Measurements from ENCODE around the gene KCNJ1. TPM values are rescaled to one million over a fixed set of nuclear protein-coding genes. Genes with fewer than 3 reads are reported as not detected.

The KCNJ1 gene
- polyA plus RNA-seq, 3 donors from 2014 or later: not detected

DNA sequence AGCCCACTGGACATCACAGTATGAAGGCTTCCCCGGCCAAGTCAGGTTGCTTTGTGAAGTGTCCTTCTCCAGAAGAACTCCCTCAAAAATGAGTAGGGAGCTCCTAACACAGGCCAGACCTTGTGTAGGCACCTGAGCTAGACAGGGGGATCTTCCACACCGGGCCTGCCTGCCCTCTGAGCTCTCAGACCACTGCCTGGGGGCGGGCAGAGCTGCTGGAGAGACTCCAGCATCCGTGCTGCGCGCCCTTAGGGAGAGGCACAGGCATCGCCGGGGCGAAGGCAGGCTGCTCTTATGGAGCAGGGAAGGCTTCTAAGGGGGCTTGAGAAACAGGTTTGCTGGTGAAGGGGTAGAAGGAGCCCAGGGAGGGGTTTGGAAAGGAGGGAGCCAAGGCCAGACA is 28.4 kb upstream of the KCNJ1 start:
- DNase-seq: no peak
- no peaks in the 10 kb centered on the region for H3K9me3 Mint-ChIP-seq
- H3K4me1 Mint-ChIP-seq: peaks cover 11 to 15% of the 10 kb centered on the region in 2 donors
- H3K27me3 Mint-ChIP-seq (ENCODE audit: low read depth in 3 of 3): peaks cover 12 to 16% (median 14%) of the 10 kb centered on the region in 3 donors
- no peaks in the 10 kb centered on the region for H3K36me3 Mint-ChIP-seq
- no peak overlapping the region for H3K4me3 Mint-ChIP-seq
- no peak overlapping the region for H3K27ac Mint-ChIP-seq

DNA sequence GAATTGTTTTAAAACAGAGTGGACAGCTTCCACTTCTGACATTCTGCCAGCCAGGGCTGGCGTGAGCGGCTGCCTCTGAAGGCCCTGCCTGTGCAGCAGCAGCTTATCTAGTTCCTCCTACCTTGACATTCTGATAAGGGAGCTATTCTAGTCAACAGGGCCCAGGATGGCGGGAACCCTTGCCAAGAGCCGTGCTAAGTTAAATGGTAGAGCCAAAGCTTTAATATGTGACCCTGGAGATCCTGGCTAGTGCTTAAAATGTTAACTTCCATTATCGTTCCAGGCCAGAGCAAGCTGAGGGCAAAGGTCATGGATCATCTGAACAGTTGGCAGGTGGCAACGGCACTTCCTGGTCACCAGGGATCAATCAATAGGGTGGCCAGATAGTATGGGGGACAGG is 27.6 kb upstream of the KCNJ1 start:
- DNase-seq: no peak
- Mint-ChIP-seq H3K27me3 (ENCODE audit: low read depth in 3 of 3) (peaks cover 14 to 16% (median 16%) of the 10 kb centered on the region in 3 donors), H3K9me3 (no peaks in the 10 kb centered on the region), H3K4me1 (peaks cover 11 to 16% of the 10 kb centered on the region in 2 donors), H3K27ac (no peak overlapping the region), H3K4me3 (no peak overlapping the region), H3K36me3 (no peaks in the 10 kb centered on the region)

DNA sequence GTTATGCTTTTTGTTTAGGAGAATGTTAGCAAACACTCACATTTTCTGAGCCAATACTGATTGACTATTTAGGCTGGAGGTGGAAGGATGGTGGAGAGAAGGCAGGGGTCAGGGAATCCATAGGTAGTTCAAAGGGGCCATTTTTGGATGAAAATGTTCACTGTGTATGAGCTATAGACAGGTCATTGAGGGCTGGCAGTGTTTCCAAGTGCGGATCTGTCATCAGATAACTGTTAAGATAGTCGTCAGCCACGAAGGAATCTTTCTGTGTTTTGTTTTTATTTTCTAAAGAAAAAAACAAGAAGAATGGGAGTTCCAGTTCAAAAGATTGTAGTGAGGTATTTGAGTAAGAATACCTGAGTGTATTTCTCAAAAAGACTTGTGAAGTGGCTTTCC is 27.2 kb upstream of the KCNJ1 start:
- Mint-ChIP-seq H3K4me3 (no peak overlapping the region), H3K9me3 (no peaks in the 10 kb centered on the region), H3K27ac (no peak overlapping the region), H3K27me3 (ENCODE audit: low read depth in 3 of 3) (peaks cover 14 to 20% (median 18%) of the 10 kb centered on the region in 3 donors), H3K4me1 (peaks cover 11 to 16% of the 10 kb centered on the region in 2 donors), H3K36me3 (no peaks in the 10 kb centered on the region)
- no peak for DNase-seq

DNA sequence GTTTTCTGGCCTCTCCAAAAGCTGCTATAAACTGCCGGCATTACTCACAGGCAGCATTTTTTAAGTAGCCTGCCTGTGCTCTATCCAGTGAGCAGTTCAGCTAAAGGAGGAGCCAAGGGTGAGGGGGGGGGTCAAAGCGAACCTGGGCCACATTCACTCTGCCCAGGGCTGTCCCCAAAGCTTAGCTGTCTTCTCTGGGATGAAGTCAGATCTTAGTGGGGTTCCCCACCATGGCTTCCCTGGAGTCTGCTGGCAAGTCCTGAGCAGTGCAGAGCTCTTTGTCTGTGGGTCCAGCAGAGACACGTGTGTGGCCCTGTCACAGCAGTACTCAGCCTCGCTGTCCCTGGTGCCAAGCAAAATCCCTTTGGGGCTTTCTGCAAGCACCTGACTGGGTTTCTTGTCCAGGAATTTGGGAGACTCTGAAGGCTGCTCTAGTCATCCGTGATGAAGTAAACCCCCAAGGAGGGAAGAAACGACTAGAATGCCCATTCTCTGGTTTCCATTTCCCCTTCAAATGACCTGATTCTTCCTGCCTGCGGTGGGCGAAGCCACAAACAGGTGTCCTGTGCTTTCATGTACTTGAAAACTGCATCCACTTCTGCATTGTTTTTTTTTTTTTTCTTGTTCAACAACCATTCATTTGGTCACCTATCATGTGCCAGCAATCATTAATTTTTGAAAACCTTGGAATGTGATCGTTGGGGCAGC is 26.6 kb upstream of the KCNJ1 start:
- H3K27ac Mint-ChIP-seq: no peak overlapping the region
- H3K4me1 Mint-ChIP-seq: peaks cover 11 to 16% of the 10 kb centered on the region in 2 donors
- DNase-seq: no peak
- no peaks in the 10 kb centered on the region for H3K36me3 Mint-ChIP-seq
- no peaks in the 10 kb centered on the region for H3K9me3 Mint-ChIP-seq
- no peak overlapping the region for H3K4me3 Mint-ChIP-seq
- H3K27me3 Mint-ChIP-seq (ENCODE audit: low read depth in 3 of 3): peaks cover 14 to 24% (median 15%) of the 10 kb centered on the region in 3 donors

DNA sequence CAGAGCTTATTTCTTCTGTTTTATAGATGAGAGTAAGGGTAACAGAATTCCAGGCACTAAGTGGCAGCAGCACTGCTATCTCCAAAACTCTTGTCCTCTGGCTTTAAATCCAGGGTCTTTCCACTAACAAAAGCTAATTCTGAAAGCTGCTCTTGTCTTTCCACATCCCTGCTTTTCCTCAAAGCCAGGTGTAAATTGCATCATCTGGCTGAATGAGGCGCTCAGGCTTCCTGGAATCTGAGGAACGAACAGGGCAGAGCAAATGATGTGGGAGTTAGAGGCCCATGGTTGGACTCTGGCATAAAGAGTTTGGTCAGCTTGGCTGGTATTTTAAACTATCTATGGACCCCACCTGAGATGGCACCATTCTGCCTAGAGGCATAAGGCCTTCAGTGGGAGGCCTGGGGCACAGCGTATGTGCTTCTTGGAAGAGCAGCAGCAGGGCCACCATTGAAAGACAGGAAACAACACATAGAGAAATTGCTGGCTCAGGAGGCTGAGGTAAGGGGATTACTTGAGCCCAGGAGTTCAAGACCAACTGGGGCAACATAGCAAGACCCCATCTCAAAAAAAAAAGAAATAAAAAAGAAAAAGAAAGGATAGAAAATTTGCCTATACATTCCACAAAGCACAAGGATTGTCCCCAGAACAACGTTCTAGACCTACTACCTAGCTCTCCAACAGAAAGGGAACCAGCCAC is 25.9 kb upstream of the KCNJ1 start:
- H3K9me3 Mint-ChIP-seq: no peaks in the 10 kb centered on the region
- no peak overlapping the region for H3K27ac Mint-ChIP-seq
- H3K4me1 Mint-ChIP-seq: peaks cover 11 to 20% of the 10 kb centered on the region in 2 donors

DNA sequence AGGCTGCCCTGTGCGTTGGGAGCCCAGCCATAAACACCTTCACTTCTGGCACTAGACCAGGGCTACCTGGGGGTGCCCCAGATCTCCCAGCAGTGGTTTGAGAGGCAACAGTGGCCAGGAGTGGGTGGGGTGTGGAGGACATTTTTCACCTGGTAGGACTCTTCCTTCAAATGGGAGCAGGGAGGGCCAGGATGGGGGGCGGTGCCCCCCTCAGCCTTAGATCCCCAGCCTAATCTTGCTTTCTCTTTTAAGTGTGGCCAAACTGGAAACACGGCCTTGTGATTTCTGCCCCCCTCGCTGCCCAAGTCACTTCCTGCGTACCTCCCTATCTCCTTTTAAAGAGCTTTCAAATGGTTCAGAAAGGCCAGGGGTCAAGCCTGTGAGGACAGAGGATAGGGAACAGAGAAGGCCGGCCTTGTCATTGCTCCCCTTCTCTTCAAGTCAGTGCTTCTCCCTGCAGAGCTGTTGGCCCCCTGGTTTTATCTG is 24.9 kb upstream of the KCNJ1 start:
- no peak overlapping the region for H3K27ac Mint-ChIP-seq
- peaks cover 18 to 31% (median 18%) of the 10 kb centered on the region in 3 donors for H3K27me3 Mint-ChIP-seq (ENCODE audit: low read depth in 3 of 3)
- H3K4me3 Mint-ChIP-seq: peak overlapping the region in 3 of 5 donors; percentile 11 to 70 (median 67)
- no peaks in the 10 kb centered on the region for H3K9me3 Mint-ChIP-seq
- DNase-seq: no peak
- H3K36me3 Mint-ChIP-seq: no peaks in the 10 kb centered on the region
- peaks cover 15 to 26% of the 10 kb centered on the region in 2 donors for H3K4me1 Mint-ChIP-seq

More for the DNA sequence above, 25.9 kb upstream of the KCNJ1 start:
- no peak for DNase-seq
- Mint-ChIP-seq H3K4me3 (no peak overlapping the region), H3K36me3 (no peaks in the 10 kb centered on the region), H3K27me3 (ENCODE audit: low read depth in 3 of 3) (peaks cover 12 to 31% (median 16%) of the 10 kb centered on the region in 3 donors)

DNA sequence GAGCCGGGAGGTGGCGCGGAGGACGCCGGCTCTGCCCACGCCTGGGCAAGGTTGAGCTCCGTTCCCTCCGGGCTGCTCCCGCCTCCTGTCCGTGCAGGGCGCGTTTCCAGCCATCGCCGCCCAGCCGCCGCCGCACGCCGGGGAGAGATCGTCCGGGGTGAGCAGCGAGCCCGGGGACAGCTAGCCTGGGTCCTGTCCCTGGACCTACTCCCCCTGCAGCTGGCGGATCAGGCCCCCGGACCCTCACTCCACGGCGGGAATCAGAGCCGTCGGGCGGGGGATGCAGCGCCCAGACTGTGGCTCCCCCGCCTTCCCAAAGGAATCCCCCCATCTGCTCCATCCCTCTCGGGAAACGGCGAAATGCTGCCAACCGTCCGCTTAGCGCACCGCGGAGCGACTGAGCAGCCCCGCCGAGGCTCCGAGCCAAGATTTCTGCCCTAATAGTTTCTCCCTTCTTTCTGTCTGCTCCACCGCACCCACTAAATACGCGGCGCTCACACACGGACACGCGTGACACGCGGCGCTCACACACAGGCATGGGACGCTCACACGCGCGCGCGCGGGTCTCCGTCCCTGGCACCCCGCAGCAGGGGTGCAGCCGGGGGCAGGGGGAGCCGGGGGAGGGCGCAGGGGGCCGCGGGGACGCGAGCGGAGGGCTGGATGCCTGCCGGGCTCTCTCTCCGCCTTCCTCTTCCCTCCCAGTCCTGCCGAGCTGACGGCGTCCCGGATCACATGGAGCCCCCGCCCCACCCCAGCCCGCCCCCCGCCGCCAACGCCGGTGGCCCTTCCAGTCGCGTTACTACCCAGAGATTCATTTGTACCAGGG is 23.7 kb upstream of the KCNJ1 start, which contains the start of gene KCNJ5:
TSS of gene KCNJ5 (plus strand) at position 814 of the 826 bp plus-strand sequence. CDS start 19,918 bp downstream, outside the sequence.
- Mint-ChIP-seq H3K27ac (peak within 1 kb of the TSS in 1 of 6 donors; percentile 86), H3K27me3 (ENCODE audit: low read depth in 3 of 3) (peaks cover 20 to 31% (median 26%) of the 10 kb centered on the region in 3 donors), H3K4me3 (peak within 1 kb of the TSS; percentile 68 to 90 (median 85)), H3K4me1 (peaks cover 26 to 38% of the 10 kb centered on the region in 2 donors), H3K36me3 (no peaks in the 10 kb centered on the region), H3K9me3 (no peaks in the 10 kb centered on the region)
- DNase-seq: peak in 1 of 3 donors; percentile 17

DNA sequence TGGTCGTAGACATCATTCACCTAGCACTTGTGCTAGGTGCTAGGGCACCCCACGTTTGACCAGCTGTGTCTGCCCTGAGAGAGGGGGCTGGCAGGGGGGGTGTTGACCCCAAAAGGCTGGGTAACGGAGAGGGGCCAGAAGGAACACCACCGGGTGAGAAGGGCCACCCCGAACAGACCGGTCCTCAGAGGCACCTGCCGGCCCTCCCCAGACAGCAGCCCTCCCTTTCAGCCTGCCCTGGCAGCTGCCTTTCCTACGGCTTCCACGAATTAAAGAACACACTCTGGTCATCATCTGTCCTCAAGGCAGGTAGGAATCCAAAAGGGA is 23.1 kb upstream of the KCNJ1 start:
- Mint-ChIP-seq H3K27ac (no peak overlapping the region), H3K9me3 (peaks cover 0 to 1% (median 0%) of the 10 kb centered on the region in 6 donors), H3K36me3 (no peaks in the 10 kb centered on the region), H3K4me1 (peaks cover 28 to 38% of the 10 kb centered on the region in 2 donors), H3K4me3 (peak overlapping the region in 2 of 5 donors; percentile 14 to 90), H3K27me3 (ENCODE audit: low read depth in 3 of 3) (peaks cover 20 to 31% (median 26%) of the 10 kb centered on the region in 3 donors)
- no peak for DNase-seq

DNA sequence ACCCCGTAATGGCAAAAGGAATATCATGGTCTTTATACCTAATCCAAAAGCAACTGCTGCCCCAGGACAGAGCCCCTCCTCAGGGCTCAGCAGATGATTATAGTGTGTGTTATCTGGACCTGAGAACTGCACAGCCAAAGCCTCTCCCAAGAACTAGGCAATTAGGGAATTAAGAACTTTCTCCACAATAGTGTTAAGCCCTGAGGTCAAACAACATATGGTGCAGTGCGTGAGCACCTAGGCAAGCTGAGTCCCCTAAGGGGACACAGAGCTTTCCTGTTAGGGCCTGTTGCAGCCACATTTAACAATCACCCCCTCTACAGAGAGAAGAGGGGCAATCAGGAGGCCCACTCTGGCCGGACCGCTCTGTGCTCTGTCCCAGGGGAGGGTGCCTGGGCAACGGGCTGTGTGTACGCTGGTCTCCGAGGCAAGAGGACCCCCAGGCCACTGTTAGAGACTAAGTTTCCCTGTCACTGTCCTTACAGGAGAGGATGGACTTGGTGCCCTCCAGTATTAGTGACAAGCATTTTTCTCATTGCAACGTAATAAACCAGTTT is 22.6 kb upstream of the KCNJ1 start:
- peaks cover 0 to 1% (median 0%) of the 10 kb centered on the region in 6 donors for H3K9me3 Mint-ChIP-seq
- no peak for DNase-seq
- no peak overlapping the region for H3K27ac Mint-ChIP-seq
- peaks cover 29 to 41% of the 10 kb centered on the region in 2 donors for H3K4me1 Mint-ChIP-seq
- H3K36me3 Mint-ChIP-seq: no peaks in the 10 kb centered on the region
- peak overlapping the region in 2 of 5 donors; percentile 23 to 90 for H3K4me3 Mint-ChIP-seq
- H3K27me3 Mint-ChIP-seq (ENCODE audit: low read depth in 3 of 3): peaks cover 21 to 32% (median 27%) of the 10 kb centered on the region in 3 donors

DNA sequence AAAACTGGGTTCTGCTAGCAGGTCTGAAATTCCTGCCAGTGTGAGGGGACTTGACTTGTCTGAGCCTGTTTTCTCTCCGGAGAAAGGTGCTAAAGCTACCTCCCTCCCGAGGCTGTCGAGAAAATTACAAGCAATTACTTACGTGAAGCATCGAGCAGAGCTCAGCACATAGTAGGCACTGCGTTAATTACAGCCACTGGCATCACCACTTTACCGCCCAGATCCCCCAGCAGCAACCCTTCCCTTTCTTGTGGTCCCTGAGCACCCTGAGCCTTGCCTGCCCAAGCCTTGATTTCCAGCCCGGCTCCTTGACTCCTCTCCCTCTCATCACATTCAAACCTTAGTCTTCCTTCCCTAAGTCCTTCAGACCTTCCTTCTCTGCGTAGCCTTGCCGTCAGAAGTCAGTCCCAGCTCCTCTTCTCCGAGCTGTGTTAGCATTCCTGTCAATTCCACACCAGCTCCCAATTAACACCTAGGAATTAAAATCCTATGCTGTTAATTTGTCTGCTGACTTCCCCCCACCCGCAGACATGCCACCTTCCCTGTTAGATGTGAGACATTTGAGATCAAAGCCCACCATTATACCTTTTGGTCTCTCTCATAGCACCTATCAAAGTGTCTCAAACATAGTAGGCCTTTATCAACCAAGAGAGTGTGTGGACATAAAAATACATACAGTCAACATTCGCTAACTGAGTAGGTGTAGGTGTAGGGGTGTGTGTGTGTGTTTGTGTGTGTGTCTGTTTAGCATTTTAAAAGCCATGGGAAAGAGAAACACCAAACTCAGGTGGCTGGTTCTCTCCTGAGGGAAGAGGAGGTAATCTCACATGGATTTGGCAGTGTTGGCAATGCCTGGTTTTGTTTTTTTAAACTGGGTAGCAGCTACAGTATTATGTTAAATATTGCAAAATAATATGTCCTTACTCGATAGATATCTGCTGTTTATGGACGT is 21.2 kb upstream of the KCNJ1 start:
- H3K27ac Mint-ChIP-seq: no peak overlapping the region
- DNase-seq: no peak
- no peaks in the 10 kb centered on the region for H3K36me3 Mint-ChIP-seq
- no peak overlapping the region for H3K4me3 Mint-ChIP-seq
- peaks cover 22 to 34% (median 32%) of the 10 kb centered on the region in 3 donors for H3K27me3 Mint-ChIP-seq (ENCODE audit: low read depth in 3 of 3)
- peaks cover 0 to 1% (median 0%) of the 10 kb centered on the region in 6 donors for H3K9me3 Mint-ChIP-seq
- H3K4me1 Mint-ChIP-seq: peaks cover 28 to 43% of the 10 kb centered on the region in 2 donors

DNA sequence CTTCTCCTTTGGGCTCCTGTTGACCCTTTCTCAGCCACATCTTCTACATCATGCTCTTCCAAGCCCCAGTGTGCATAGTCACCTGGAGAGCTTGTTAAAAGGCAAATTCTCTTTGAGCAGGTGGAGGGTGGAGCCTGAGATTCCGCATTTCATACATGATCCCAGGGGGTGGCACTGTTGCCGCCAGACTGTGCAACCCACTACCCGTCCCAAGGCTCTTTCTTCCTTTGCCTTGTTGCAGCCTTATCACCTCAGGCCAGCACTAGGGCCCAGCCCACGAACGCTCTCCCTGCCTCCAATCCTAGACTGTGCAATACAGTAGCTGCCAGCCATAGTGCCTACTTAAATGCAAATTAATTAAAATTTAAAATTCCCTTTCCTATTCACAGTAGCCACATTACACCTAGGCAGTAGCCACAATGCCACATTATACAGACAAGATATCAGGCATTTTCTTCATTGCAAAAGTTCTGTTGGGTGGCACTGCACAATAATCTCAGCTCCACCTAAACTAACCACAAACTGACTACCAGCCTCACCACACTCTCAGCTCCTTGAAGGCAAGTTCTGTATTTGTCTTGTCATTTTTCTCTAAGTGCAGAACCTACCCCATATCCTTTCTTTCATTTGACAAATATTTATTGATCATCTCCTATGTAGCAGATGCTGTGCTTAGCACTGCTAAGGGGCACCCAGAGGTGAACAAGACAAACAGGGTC is 19.5 kb upstream of the KCNJ1 start:
- peak in 1 of 3 donors; percentile 45 for DNase-seq

More for the DNA sequence above, 19.5 kb upstream of the KCNJ1 start:
- peak overlapping the region in 4 of 5 donors; percentile 1 to 41 (median 33) for H3K4me3 Mint-ChIP-seq
- H3K27me3 Mint-ChIP-seq (ENCODE audit: low read depth in 3 of 3): peaks cover 16 to 37% (median 31%) of the 10 kb centered on the region in 3 donors
- no peaks in the 10 kb centered on the region for H3K36me3 Mint-ChIP-seq
- H3K27ac Mint-ChIP-seq: no peak overlapping the region
- H3K9me3 Mint-ChIP-seq: peaks cover 0 to 1% (median 0%) of the 10 kb centered on the region in 6 donors
- peaks cover 26 to 35% of the 10 kb centered on the region in 2 donors for H3K4me1 Mint-ChIP-seq

Data from immature natural killer cell (primary cell).